Measurements from ENCODE around the gene NTNG1. TPM values are rescaled to one million over a fixed set of nuclear protein-coding genes. Genes with fewer than 3 reads are reported as not detected.

The NTNG1 gene
- total and polyA plus RNA-seq, 2 of the 13 experiments (the other 11 are each of a cell fraction or from before 2014, with no cell fraction given): not detected

DNA sequence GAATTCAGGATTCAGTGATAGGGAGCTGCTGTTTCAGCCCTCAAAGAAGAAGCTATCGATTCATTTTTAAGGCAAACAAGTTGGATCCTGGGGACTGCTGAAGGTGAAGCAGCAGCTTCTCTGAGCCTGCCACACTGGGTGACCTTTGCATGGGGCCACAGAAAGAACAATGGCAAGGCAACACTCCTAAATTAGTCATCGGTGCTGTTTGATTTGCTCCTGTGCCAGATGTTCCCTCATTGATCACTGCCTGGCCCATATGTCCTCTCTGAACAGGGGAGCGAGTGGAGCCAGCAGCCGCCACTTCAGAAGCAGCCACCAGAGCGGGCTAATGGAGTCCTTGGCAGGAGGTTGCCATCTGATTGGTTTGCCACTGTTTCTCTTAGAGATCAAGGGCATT lies 391.5 kb downstream of the NTNG1 start (continued):
- TF ChIP-seq CEBPZ (IDR thresholded peaks at IDR 0.05; ENCODE audit: low read length) (no peak), MEIS2 (CRISPR knock-in tag; IDR thresholded peaks at IDR 0.05) (no peak), AFF4 (CRISPR knock-in tag; IDR thresholded peaks at IDR 0.05) (no peak), GLI4 (CRISPR knock-in tag; IDR thresholded peaks at IDR 0.05; ENCODE audit: borderline replicate concordance) (no peak), KLF13 (CRISPR knock-in tag; IDR thresholded peaks at IDR 0.05) (no peak), ZNF33A (CRISPR knock-in tag; IDR thresholded peaks at IDR 0.05; ENCODE audit: borderline replicate concordance) (no peak), ZNF737 (CRISPR knock-in tag; IDR thresholded peaks at IDR 0.05; ENCODE audit: borderline replicate concordance) (no peak), ZNF496 (CRISPR knock-in tag; IDR thresholded peaks at IDR 0.05; ENCODE audit: insufficient replicate concordance) (no peak), SNAI1 (CRISPR knock-in tag; IDR thresholded peaks at IDR 0.05; ENCODE audit: borderline replicate concordance) (no peak), ZNF350 (CRISPR knock-in tag; IDR thresholded peaks at IDR 0.05; ENCODE audit: borderline replicate concordance, low read depth) (no peak), ZNF292 (CRISPR knock-in tag; IDR thresholded peaks at IDR 0.05; ENCODE audit: borderline replicate concordance, low read depth) (no peak), NFIC (IDR thresholded peaks at IDR 0.05; ENCODE audit: low read length) (no peak), ZSCAN31 (CRISPR knock-in tag; IDR thresholded peaks at IDR 0.05; ENCODE audit: low read depth) (no peak), SMC3 (IDR thresholded peaks at IDR 0.05; ENCODE audit: low read length) (no peak), ZNF34 (CRISPR knock-in tag; IDR thresholded peaks at IDR 0.05; ENCODE audit: borderline replicate concordance) (no peak), PBX3 (CRISPR knock-in tag; IDR thresholded peaks at IDR 0.05; ENCODE audit: borderline replicate concordance) (no peak), ADNP (CRISPR knock-in tag; IDR thresholded peaks at IDR 0.05) (no peak)
- TF ChIP-seq, protein P1, sequence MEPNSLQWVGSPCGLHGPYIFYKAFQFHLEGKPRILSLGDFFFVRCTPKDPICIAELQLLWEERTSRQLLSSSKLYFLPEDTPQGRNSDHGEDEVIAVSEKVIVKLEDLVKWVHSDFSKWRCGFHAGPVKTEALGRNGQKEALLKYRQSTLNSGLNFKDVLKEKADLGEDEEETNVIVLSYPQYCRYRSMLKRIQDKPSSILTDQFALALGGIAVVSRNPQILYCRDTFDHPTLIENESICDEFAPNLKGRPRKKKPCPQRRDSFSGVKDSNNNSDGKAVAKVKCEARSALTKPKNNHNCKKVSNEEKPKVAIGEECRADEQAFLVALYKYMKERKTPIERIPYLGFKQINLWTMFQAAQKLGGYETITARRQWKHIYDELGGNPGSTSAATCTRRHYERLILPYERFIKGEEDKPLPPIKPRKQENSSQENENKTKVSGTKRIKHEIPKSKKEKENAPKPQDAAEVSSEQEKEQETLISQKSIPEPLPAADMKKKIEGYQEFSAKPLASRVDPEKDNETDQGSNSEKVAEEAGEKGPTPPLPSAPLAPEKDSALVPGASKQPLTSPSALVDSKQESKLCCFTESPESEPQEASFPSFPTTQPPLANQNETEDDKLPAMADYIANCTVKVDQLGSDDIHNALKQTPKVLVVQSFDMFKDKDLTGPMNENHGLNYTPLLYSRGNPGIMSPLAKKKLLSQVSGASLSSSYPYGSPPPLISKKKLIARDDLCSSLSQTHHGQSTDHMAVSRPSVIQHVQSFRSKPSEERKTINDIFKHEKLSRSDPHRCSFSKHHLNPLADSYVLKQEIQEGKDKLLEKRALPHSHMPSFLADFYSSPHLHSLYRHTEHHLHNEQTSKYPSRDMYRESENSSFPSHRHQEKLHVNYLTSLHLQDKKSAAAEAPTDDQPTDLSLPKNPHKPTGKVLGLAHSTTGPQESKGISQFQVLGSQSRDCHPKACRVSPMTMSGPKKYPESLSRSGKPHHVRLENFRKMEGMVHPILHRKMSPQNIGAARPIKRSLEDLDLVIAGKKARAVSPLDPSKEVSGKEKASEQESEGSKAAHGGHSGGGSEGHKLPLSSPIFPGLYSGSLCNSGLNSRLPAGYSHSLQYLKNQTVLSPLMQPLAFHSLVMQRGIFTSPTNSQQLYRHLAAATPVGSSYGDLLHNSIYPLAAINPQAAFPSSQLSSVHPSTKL (CRISPR knock-in tag; IDR thresholded peaks at IDR 0.05): peak; percentile 75
